NCI-H82 (cell line): ENCODE data around the gene NAA15.
"Not testable (repeated sequence)": the region's sequence is repeated elsewhere in the genome, so short reads cannot be mapped to it uniquely, and the experiment has no call there.

Experiments
- DNase-seq: peaks from one replicate; lab custom pipeline; 2025; lab: John Stamatoyannopoulos, UW

NAA15 gene

GRCh38 chr4:139297001-139297410 is 4.3 kb upstream of the NAA15 start:
- DNase-seq = no peak

DNA sequence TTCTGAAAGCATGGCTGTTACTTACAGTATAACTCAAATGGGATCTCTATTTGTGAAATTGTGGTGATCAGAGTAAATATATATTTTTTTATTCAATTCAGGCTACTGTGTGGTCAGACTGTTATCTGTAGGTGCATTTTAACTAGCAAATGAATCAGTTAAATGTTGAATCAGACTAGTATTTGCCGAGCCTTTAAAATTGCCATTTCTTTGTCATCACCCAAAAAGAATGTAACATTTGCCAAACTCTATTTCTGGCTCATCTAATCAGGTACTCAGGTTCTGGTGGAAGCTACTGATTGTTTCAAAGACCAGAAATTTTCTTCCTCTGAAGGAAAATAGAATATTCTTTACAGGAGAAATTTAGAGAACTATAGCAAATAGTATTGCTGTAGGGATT is 1.8 kb upstream of the NAA15 start:
- no peak for DNase-seq

GRCh38 chr4:139300431-139301112 is 733 bp upstream of the NAA15 start:
- DNase-seq = peak; percentile 52

DNA sequence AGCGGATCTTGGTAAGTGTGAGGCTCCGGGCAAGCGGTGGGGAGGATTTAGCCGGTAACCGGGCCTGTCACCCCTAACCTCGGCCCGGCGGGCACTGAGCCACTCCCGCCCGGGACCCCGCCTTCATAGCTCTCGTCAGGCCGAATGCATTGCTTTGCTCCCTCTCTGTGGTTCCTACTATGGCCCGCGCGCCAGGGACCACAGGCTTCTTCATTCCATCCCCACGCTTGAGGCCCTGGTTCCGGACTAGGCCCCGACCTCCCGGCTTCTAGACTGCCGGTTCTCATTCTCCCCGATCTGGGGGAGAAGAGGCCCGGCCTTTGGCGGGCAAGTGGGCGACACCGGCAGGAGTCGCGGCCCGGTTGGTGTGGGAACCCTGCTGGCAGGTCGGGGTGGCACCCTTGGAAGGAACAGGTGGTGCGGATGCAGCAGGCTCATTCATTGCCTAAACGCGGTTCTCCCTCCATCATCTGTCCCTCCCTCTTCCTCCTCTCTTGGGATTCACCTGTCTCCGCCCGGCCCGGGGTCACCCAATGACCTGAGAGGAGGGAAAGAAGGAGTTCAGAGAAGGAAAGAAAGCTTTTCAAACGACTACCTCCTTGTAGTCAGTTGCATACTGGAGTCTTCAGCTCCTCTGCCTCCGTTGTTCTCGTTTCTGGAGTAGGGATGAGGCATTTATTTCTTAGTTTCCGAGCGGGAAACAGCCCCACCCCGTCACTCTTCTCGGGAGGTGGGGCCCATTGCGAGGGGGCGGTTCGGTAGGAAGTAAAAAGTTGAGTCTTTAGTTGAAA is 711 bp downstream of the NAA15 start, which contains the start of gene NDUFC1:
TSS of gene NDUFC1 (minus strand) at position 657 of the 791 bp plus-strand sequence. CDS start 6,679 bp downstream, outside the sequence.
- DNase-seq = peak; percentile 65

DNA sequence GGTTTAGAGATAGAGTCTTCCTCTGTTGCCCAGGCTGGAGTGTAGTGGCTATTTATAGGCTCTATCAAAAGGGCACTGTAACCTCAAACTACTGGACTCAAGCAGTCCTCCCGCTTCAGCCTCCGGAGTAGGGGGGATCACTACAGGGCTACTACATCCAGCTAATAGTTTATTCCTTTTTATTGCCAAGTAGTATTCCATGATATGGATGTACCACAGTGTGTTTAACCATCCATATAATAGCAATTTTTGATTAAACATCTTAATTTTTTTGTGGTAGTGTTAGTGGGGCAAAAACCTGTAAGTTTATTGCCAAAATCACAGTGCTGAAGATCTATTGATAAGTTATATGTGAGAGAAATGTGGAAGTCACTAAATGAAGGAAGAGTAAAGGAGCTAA is 3.6 kb downstream of the NAA15 start:
- DNase-seq = no peak

- DNase-seq = no peak
Measured at GRCh38 chr4:139311909-139312308, 10.6 kb downstream of the NAA15 start.

DNA sequence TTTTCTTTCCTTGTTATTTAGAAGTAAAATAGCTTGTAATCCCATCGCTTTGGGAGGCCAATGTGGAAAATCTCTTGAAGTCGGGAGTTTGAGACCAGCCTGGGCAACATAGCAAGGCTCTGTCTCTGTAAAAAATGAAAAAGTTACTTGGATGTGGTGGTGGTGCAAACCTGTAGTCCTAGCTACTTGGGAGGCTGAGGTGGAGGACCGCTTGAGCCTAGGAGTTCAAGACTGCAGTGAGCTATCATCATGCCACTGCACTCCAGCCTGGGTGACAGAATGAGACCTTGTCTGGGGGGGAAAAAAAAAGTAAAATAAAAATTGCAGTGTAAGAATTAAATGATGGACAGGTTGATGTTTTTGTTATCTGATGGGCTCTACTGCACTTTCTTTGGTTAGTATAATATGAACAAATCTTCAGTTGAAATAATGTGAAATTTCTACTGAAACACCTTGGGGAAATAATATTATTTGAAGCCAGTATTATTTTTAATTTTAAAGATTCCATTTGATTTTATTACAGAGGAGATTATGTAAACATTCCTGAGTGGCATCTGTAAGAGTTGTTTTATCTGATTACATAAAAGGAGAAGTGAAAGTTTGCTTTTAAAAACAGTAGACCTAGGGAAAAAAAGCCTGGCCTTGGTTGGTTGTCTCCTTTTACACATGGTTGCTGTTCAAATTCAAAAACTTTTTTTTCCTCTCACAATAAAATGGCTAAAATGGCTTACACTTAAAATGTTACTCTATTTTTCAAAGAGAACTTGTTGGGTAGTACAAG is 11.4 kb downstream of the NAA15 start:
- DNase-seq = no peak

DNA sequence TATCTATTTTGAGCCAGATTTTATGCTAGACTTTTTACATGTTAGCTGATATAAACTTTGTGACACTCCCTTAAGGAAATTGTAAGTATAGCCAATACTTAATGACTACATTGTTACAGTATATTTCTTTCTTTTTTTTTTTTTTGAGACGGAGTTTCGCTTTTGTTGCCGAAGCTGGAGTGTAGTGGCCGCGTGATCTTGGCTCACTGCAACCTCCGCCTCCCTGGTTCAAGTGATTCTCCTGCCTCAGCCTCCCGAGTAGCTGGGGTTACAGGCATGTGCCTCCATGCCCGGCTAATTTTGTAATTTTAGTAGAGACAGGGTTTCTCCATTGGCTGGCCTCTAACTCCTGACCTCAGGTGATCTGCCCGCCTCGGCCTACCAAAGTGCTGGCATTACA is 12.1 kb downstream of the NAA15 start:
- DNase-seq = not testable (repeated sequence)

DNA sequence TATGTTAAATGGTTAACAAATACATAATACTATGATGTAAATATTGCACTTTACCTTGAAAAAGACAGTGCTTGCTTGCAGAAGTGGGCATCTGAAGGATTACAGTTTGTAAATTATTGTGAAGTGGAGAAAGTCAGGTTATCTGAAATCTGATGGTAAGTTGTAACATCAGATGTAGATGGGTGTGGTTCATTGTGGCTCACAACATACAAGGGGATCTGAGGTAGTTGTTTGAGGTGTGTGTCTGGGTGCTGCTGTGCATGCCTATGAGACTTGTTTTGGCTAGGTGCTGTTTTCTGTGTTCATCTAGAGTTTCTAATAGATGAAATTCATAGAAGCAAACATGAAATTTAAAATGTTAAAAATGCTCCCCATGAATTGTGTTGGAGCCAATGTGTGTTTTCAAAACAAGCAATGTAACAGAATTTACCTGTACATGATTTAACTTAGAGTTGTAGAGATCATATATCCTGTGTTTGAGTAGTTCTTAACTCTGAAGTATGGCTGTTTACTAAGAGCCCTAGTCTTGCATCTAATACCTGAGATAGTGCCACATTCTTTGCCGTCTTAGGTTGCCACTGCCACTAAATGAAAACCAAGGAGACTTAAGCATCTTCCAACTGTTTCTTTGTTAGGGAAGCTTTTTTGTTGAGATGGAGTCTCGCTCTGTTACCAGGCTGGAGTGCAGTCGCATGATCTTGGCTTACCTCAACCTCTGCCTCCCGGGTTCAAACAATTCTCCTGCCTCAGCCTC is 12.9 kb downstream of the NAA15 start:
- DNase-seq = no peak

- no peak for DNase-seq
Measured at GRCh38 chr4:139315221-139315675, 13.9 kb downstream of the NAA15 start.

DNA sequence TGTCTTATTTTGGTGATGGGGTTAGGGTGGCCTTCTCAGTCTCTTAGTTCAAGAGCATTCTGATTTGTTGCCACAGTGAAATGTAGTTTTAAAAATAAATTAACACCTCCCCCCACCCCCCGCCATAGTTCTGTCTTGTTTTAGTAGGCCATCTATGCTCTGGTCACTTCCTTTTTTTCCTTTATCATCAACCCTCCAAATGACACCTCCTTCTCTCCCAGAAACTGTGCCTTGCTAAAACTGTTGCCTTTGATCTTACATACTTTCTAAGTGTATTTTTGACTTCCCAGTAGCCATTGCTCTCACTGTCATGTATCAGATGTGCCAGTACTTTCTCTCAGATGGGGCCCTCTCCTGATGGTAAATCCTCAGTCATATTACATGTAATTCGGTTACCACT is 15.4 kb downstream of the NAA15 start:
- DNase-seq = no peak

DNA sequence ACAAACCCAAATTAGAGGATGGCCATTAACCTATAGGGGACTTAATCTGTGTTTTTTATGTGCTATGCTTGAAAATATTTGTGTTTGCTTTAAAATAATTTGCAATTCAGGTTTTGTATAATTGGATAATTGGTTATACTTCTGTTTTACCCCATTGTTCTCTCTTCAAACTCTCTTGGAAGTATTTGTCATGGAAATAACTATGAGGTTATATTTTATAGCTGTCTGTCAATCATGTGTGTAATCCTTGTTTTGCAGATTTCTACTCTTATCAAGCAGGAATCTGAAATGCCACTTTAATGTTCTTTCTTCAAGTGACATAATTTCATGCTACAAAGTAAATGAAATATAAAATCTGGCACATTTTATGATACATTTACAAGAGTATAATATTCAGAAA is 16.3 kb downstream of the NAA15 start:
- no peak for DNase-seq

DNA sequence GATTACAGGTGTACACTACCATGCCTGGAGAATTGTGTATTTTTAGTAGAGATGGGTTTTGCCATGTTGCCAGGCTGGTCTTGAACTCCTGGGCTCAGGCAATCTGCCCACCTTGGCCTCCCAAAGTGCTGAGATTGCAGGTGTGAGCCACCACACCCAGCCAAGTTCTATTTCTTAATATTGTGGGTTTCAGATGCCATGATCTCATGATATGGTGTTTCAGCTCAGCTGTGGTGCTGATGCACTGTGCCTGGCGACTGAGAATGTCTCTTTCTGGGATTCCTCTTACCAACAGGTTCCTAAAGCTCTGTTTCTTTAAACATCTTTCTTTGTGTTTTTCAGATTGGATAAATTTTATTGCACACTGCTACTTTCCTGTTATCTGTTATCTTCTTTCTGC is 18.3 kb downstream of the NAA15 start:
- DNase-seq = no peak

- DNase-seq = not testable (repeated sequence)
Measured at GRCh38 chr4:139322070-139322469, 20.8 kb downstream of the NAA15 start.

- DNase-seq = not testable (repeated sequence)
Measured at GRCh38 chr4:139322541-139322940, 21.2 kb downstream of the NAA15 start.

- no peak for DNase-seq
Measured at GRCh38 chr4:139324620-139325019, 23.3 kb downstream of the NAA15 start.

- DNase-seq = no peak
Measured at GRCh38 chr4:139329665-139330200, 28.4 kb downstream of the NAA15 start.

DNA sequence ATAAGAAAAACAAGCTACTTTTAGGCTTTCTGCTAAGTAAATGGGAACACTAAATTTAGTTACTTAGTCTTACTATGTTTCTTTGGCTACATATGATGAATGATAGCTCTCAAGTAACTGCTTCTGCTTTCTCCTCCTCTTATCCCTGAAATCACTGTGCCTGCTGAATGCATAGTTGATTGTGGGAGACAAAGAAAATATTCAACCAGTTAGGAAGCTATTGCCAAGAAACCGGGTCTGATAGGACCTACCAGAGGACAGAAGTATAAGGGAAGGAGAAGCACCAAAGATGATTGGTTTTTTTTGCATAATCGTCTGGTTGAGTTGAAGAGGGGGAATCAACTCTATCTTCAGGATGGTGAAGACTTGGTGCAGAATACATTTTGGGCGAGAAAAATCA is 29.0 kb downstream of the NAA15 start:
- DNase-seq = no peak

DNA sequence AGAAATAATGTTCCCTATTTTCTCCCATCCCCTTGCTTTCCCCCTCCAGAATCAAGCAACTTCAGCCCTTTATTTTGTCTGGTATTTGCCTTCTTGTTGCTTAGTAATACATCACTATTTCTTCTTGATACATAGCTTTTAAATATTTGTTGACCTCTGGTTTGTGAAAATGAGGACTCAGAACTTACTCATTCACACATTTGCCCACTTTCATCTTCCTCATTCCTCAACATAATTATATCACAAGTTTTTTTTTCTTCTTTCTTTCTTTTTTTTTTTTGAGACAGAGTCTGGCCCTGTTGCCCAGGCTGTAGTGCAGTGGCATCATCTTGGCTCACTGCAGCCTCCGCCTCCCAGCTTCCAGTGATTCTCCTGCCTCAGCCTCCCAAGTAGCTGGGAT is 29.9 kb downstream of the NAA15 start:
- DNase-seq = no peak

- no peak for DNase-seq
Measured at GRCh38 chr4:139333046-139333445, 31.7 kb downstream of the NAA15 start.

DNA sequence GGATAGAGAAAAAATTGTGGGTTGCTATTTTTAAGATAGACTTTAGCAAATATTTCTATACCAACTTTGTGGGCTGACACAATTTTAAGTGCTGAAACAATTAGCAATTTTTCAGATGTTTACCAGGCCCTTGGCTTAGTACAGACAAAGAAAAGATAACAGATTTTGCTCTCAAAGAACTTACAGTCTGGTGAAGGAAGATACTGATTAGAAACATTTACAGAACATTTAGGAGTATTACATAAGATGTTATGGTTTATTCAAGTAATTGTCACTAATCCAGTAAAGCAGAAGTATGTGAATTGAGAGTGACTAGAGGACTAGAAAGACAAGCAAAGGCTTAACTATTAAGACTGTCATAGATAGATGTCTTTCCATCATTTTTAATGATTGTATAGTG is 36.3 kb downstream of the NAA15 start:
- DNase-seq = no peak

GRCh38 chr4:139361301-139361700 is 60.0 kb downstream of the NAA15 start:
- no peak for DNase-seq
